SK-N-SH (cell line): Measurements from ENCODE around the gene WDR86.
A peak's percentile ranks its signal among the peaks of the same experiment; 100 is the strongest.

Source experiments
- GABPA ChIP-seq: IDR thresholded peaks from 2 replicates; pipeline ENCODE4 v1.4.0; 2012; ENCODE audit warnings: low read depth, mild to moderate bottlenecking
- NFIC ChIP-seq: IDR thresholded peaks from 2 replicates; pipeline ENCODE4 v1.4.0; 2012; ENCODE audit warnings: borderline replicate concordance
- POLR2AphosphoS5 ChIP-seq: IDR thresholded peaks from 2 replicates; pipeline ENCODE4 v1.6.1; 2012; ENCODE audit warnings: low read depth, low read length
- SIN3A ChIP-seq: IDR thresholded peaks from 2 replicates; pipeline ENCODE4 v1.6.1; 2012; ENCODE audit warnings: low read depth, mild to moderate bottlenecking, low read length, moderate library complexity, borderline replicate concordance
- YY1 ChIP-seq: IDR thresholded peaks from 2 replicates; pipeline ENCODE4 v1.4.0; 2012; ENCODE audit warnings: low read depth, mild to moderate bottlenecking
- TF ChIP-seq, protein P1 (sequence below): fragments of 200-600 bp; sonication (generic); IDR thresholded peaks from 2 replicates; pipeline ENCODE4 v1.6.1; 2017; ENCODE audit warnings: antibody characterized with exemption, mild to moderate bottlenecking, moderate library complexity

- no peak for TF ChIP-seq GABPA
- no peak for TF ChIP-seq SIN3A
- TF ChIP-seq POLR2AphosphoS5: no peak
- TF ChIP-seq, protein P1, sequence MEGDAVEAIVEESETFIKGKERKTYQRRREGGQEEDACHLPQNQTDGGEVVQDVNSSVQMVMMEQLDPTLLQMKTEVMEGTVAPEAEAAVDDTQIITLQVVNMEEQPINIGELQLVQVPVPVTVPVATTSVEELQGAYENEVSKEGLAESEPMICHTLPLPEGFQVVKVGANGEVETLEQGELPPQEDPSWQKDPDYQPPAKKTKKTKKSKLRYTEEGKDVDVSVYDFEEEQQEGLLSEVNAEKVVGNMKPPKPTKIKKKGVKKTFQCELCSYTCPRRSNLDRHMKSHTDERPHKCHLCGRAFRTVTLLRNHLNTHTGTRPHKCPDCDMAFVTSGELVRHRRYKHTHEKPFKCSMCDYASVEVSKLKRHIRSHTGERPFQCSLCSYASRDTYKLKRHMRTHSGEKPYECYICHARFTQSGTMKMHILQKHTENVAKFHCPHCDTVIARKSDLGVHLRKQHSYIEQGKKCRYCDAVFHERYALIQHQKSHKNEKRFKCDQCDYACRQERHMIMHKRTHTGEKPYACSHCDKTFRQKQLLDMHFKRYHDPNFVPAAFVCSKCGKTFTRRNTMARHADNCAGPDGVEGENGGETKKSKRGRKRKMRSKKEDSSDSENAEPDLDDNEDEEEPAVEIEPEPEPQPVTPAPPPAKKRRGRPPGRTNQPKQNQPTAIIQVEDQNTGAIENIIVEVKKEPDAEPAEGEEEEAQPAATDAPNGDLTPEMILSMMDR: peak; percentile 51
- TF ChIP-seq YY1: no peak
- TF ChIP-seq NFIC: no peak
These were observed 58.8 kb downstream of the WDR86 start for GRCh38 chr7:151351027-151351426.
